ENCODE results near the gene RNF212.

Gene RNF212

DNA sequence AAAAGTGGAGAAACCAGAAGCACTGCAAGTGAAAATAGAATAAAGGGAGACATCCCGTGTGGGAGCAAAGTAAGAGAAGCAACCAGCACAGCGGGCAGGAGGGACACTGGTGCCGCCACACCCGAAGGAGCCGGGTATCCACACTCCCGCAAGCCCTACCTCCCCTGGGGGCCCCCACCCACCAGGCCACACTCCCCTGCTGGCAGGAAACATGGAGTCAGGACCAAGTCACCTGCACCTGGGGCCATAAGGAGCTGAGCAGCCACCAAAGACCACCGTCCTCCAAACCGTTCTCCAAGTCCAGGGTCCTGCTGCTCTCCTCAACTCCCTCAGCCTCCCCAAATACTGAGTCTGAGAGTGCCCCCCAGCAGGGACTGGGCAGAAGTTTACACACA is 71.4 kb downstream of the RNF212 start:
- H3K4me3 ChIP-seq (ENCODE audit: low read length in 2 of 2): peak overlapping the region; percentile 40 to 43
- peaks cover 28 to 44% of the 10 kb centered on the region in 2 donors for H3K27me3 ChIP-seq (ENCODE audit: control insufficient read depth in 1 of 2, insufficient read depth in 2 of 2, low read length in 2 of 2)
- H3K27ac ChIP-seq (ENCODE audit: low read length): no peak overlapping the region
- H3K9ac ChIP-seq (ENCODE audit: low read length in 2 of 2): no peak overlapping the region
- no peaks in the 10 kb centered on the region for H3K36me3 ChIP-seq (ENCODE audit: control insufficient read depth in 2 of 2, insufficient read depth in 2 of 2, low read length in 2 of 2)
- H3K9me3 ChIP-seq (ENCODE audit: control insufficient read depth in 2 of 2, low read length in 2 of 2): no peaks in the 10 kb centered on the region
- peaks cover 42% of the 10 kb centered on the region for H3K4me1 ChIP-seq (ENCODE audit: control insufficient read depth, insufficient read depth, low read length)

DNA sequence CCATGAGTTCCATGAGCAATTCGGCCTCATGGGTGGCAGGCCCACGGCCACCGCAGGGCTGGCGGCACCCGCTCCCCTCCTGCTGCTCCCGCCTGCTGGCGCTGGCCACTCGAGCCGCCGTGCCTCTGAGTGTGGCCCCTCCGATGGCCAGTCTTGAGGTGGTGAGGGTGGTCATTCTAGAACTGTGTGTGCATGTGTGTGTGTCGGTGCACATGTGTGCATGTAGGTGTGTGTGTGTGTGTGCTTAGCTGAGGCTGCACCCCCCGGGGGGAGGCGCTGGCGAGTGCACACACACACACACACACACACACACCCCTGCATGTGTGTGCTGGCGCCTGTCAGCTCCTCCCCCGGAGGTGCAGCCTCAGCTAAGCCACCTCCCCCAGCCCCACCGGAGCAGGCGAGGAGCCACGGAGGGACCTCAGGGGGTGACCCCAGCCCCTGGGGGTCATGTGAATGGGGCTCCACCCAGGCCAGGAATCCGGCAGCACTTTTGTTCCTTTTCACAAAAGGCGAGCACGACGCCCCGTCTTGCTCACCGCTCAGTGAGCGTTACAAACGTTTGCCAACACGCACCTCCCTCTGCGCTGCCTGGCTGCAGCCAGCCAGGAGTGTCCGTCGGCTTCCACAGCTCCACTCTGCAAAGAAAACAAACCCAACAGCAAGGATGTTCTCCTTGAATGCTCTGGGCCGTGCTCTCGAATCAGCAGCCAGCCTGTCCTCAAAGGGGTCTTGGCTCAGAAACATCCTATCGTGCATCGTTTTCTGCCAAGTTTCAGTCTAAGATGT is 72.0 kb downstream of the RNF212 start:
- no peaks in the 10 kb centered on the region for H3K9me3 ChIP-seq (ENCODE audit: control insufficient read depth in 2 of 2, low read length in 2 of 2)
- peak overlapping the region; percentile 40 to 43 for H3K4me3 ChIP-seq (ENCODE audit: low read length in 2 of 2)
- H3K4me1 ChIP-seq (ENCODE audit: control insufficient read depth, insufficient read depth, low read length): peaks cover 39% of the 10 kb centered on the region
- H3K36me3 ChIP-seq (ENCODE audit: control insufficient read depth in 2 of 2, insufficient read depth in 2 of 2, low read length in 2 of 2): no peaks in the 10 kb centered on the region
- H3K27me3 ChIP-seq (ENCODE audit: control insufficient read depth in 1 of 2, insufficient read depth in 2 of 2, low read length in 2 of 2): peaks cover 28 to 44% of the 10 kb centered on the region in 2 donors
- no peak overlapping the region for H3K9ac ChIP-seq (ENCODE audit: low read length in 2 of 2)
- no peak overlapping the region for H3K27ac ChIP-seq (ENCODE audit: low read length)

DNA sequence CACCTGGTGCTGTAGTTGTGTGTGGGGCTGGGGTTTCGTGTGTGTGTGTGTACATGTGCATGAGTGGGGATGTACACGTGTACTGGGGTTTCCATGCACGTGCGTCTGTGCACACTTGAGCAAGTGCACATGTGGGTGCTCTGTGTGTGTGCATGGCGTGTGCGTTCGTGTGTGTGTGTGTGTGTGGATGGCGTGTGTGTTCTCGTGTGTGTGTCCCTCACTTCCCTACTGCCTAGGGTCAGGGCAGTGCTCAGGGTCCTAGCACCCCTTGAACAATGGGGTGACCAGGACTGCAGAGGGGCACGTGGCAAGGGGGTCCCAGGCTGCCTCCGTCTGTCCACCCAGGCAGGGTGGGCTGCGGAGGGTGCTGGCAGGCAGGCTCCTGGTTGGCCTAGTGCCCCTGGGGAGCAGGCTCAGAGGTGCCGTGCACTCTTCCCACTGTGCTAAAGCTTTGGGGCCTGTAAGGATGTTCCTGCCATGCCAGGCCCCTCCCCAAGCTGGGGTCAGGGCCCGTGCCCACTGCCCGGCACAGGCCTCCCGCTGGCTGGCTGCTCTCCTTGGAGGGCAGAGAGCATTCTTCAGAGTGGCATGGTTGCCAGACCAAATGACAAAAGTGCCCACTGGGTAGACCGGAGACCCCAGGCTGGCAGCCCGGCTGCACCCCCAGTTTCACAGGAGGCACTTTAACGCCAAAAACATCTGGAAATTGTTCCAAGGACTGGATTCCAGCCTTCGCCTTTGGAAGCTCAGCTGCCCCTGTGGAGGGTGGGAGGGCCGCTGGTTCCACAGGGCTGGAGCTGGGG is 72.8 kb downstream of the RNF212 start:
- H3K27me3 ChIP-seq (ENCODE audit: control insufficient read depth in 1 of 2, insufficient read depth in 2 of 2, low read length in 2 of 2): peaks cover 28 to 42% of the 10 kb centered on the region in 2 donors
- H3K4me3 ChIP-seq (ENCODE audit: low read length in 2 of 2): no peak overlapping the region
- no peak overlapping the region for H3K9ac ChIP-seq (ENCODE audit: low read length in 2 of 2)
- H3K9me3 ChIP-seq (ENCODE audit: control insufficient read depth in 2 of 2, low read length in 2 of 2): no peaks in the 10 kb centered on the region
- H3K36me3 ChIP-seq (ENCODE audit: control insufficient read depth in 2 of 2, insufficient read depth in 2 of 2, low read length in 2 of 2): no peaks in the 10 kb centered on the region
- H3K4me1 ChIP-seq (ENCODE audit: control insufficient read depth, insufficient read depth, low read length): peaks cover 39% of the 10 kb centered on the region
- no peak overlapping the region for H3K27ac ChIP-seq (ENCODE audit: low read length)

DNA sequence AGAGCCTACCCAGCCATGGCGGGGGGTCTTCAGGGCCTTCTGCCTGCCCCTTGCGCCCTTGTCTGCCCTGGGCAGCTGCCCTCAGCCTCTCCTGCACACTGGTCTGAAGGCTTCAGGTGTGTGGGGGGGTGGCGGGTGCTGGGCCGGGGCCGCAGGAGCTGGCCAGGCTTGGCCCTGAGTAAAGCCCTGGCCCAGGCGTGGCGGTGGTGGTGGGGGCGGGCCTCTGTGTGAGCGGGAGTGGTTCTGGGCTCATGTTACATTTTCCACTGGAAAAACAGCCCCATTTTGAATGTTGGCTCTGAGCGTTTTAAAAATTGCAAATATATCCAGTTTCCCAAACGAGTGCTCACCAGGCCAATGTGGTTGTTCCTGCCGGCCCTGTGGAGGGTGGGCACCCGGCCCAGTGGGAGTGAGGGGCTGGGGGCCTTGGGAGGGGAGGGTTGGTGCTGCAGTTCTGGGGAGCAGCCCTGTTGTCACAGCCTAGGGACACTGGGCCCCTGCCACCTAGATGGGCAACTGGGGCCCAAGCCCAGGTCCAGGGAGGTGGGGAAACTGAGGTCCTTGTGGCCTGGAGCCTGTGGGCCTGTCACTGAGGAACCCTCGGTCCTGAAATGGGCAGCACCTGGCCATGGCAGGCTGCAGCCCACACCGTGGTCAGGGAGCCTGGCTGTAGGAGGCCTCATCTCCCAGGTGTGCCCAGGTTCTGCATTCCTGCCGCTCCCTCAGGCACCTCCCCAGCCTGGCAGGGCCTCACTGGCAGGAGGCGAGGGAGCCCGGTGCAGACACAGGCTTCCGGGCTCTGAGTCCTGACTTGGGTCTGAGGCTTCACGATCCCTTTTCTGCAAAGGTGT is 73.6 kb downstream of the RNF212 start:
- Histone ChIP-seq H3K36me3 (ENCODE audit: control insufficient read depth in 2 of 2, insufficient read depth in 2 of 2, low read length in 2 of 2) (no peaks in the 10 kb centered on the region), H3K4me1 (ENCODE audit: control insufficient read depth, insufficient read depth, low read length) (peaks cover 39% of the 10 kb centered on the region), H3K4me3 (ENCODE audit: low read length in 2 of 2) (no peak overlapping the region), H3K27ac (ENCODE audit: low read length) (no peak overlapping the region), H3K9me3 (ENCODE audit: control insufficient read depth in 2 of 2, low read length in 2 of 2) (no peaks in the 10 kb centered on the region), H3K27me3 (ENCODE audit: control insufficient read depth in 1 of 2, insufficient read depth in 2 of 2, low read length in 2 of 2) (peaks cover 20 to 34% of the 10 kb centered on the region in 2 donors), H3K9ac (ENCODE audit: low read length in 2 of 2) (no peak overlapping the region)

DNA sequence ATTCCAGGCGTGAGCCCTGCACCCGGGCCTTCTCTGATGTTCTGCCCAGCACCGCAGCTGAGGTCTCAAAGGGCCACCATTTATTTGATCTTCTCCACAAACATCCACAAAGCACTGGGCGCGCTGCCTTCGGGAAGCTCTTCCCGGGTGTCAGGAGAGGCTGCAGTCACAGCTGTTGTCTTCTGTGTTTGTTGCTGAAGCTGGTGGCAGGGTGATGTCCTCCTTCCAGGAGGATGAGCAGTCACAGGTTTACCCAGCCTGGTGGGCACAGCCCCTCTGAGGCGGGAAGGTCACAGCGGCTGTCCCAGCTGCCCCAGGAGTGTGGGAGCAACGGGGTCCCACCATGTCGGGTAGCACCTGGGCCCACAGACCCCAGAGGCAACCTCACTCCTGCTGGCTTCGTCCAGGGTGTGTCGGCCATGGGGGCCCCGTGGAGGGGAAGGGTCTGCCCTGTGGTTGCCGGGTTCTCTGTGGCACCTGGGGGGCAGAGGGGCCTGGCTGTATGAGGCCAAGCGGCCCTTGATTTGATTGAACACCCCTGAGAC is 74.3 kb downstream of the RNF212 start:
- Histone ChIP-seq H3K9me3 (ENCODE audit: control insufficient read depth in 2 of 2, low read length in 2 of 2) (no peaks in the 10 kb centered on the region), H3K27me3 (ENCODE audit: control insufficient read depth in 1 of 2, insufficient read depth in 2 of 2, low read length in 2 of 2) (peaks cover 13 to 27% of the 10 kb centered on the region in 2 donors), H3K4me3 (ENCODE audit: low read length in 2 of 2) (no peak overlapping the region), H3K4me1 (ENCODE audit: control insufficient read depth, insufficient read depth, low read length) (peaks cover 37% of the 10 kb centered on the region), H3K36me3 (ENCODE audit: control insufficient read depth in 2 of 2, insufficient read depth in 2 of 2, low read length in 2 of 2) (no peaks in the 10 kb centered on the region), H3K27ac (ENCODE audit: low read length) (no peak overlapping the region), H3K9ac (ENCODE audit: low read length in 2 of 2) (no peak overlapping the region)

DNA sequence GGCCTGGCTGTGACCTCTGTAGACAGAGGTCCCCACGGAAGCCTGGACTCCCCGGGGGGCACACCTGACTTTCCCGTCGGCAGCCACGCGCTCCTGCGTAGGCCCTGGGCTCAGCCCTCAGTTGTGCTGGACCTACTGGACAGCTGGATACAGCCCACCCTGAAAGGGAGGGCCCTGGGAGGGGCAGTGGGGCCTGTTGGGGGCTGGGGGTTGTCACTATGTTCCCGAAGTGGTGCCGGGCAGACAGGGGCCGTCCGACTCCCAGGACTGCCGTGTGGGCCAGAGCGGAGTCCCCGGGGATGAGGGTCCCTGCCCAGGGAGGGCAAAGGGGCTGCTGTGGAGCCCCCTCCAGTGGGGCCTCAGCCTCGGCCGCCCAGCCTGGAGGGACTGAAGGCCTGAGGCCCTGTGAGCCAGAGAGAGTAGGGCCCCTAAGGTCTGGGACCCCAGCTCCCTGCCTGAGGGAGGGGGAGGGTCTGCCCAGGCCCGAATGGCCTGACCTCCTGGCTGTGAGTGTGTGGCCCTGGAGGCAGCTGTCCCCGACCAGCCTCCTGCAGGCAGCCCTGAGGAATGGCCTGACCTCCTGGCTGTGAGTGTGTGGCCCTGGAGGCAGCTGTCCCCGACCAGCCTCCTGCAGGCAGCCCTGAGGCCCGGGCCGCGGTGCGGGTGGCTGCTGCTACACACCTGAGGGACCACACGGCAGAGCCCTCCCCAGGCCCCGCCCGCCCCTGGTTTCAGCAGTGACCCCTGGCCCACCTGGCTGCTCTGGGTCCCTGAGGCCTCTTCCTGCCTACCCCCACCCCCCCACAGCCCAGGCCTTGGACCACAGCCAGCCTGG is 76.2 kb downstream of the RNF212 start:
- no peak overlapping the region for H3K9ac ChIP-seq (ENCODE audit: low read length in 2 of 2)
- H3K27ac ChIP-seq (ENCODE audit: low read length): no peak overlapping the region
- H3K9me3 ChIP-seq (ENCODE audit: control insufficient read depth in 2 of 2, low read length in 2 of 2): no peaks in the 10 kb centered on the region
- peaks cover 12 to 17% of the 10 kb centered on the region in 2 donors for H3K27me3 ChIP-seq (ENCODE audit: control insufficient read depth in 1 of 2, insufficient read depth in 2 of 2, low read length in 2 of 2)
- H3K4me1 ChIP-seq (ENCODE audit: control insufficient read depth, insufficient read depth, low read length): peaks cover 29% of the 10 kb centered on the region
- H3K36me3 ChIP-seq (ENCODE audit: control insufficient read depth in 2 of 2, insufficient read depth in 2 of 2, low read length in 2 of 2): no peaks in the 10 kb centered on the region
- no peak overlapping the region for H3K4me3 ChIP-seq (ENCODE audit: low read length in 2 of 2)

DNA sequence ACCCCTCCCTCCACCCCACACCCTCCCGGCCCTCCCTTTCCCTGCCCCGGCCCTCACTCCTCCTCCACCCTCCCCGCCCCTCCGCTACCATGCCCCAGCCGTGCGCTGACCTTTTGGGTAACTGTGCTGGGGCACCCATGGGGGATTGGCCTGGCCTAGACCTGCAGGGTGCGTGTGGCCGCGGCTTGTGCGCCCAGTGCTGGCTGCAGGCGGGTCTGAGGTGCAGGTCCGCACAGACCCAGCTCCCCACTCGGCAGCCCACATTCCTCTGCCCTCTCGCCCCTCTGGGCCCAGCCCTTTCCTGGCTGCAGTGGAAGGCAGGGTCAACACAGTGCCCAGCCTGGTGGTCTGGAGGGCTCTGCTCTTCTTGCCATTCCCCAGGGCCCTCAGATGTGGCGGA is 77.3 kb downstream of the RNF212 start:
- no peak overlapping the region for H3K9ac ChIP-seq (ENCODE audit: low read length in 2 of 2)
- no peak overlapping the region for H3K27ac ChIP-seq (ENCODE audit: low read length)
- peaks cover 8 to 11% of the 10 kb centered on the region in 2 donors for H3K27me3 ChIP-seq (ENCODE audit: control insufficient read depth in 1 of 2, insufficient read depth in 2 of 2, low read length in 2 of 2)
- no peak overlapping the region for H3K4me3 ChIP-seq (ENCODE audit: low read length in 2 of 2)
- no peaks in the 10 kb centered on the region for H3K36me3 ChIP-seq (ENCODE audit: control insufficient read depth in 2 of 2, insufficient read depth in 2 of 2, low read length in 2 of 2)
- peaks cover 19% of the 10 kb centered on the region for H3K4me1 ChIP-seq (ENCODE audit: control insufficient read depth, insufficient read depth, low read length)
- no peaks in the 10 kb centered on the region for H3K9me3 ChIP-seq (ENCODE audit: control insufficient read depth in 2 of 2, low read length in 2 of 2)

DNA sequence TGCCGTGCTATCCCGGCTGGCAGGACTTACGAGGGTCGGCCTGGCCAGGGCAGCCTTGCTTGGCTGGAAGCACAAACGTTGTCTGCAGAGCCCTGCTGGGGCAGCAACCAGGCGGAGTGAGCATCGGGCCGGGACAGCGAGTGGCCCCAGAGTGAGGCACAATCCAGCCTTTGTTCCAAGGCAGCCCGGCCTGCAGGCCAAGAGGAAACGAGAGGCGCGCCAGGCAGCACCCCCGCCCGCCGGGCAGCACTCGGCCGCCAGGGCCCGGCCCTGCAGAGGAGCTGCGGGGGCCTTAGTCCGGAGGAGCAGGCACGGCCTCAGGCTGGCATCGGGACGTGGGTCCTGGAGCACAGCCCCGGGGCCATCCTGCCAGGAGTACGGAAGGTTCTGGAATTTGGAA is 77.9 kb downstream of the RNF212 start:
- Histone ChIP-seq H3K9ac (ENCODE audit: low read length in 2 of 2) (no peak overlapping the region), H3K27me3 (ENCODE audit: control insufficient read depth in 1 of 2, insufficient read depth in 2 of 2, low read length in 2 of 2) (peaks cover 6 to 13% of the 10 kb centered on the region in 2 donors), H3K4me1 (ENCODE audit: control insufficient read depth, insufficient read depth, low read length) (peaks cover 14% of the 10 kb centered on the region)

DNA sequence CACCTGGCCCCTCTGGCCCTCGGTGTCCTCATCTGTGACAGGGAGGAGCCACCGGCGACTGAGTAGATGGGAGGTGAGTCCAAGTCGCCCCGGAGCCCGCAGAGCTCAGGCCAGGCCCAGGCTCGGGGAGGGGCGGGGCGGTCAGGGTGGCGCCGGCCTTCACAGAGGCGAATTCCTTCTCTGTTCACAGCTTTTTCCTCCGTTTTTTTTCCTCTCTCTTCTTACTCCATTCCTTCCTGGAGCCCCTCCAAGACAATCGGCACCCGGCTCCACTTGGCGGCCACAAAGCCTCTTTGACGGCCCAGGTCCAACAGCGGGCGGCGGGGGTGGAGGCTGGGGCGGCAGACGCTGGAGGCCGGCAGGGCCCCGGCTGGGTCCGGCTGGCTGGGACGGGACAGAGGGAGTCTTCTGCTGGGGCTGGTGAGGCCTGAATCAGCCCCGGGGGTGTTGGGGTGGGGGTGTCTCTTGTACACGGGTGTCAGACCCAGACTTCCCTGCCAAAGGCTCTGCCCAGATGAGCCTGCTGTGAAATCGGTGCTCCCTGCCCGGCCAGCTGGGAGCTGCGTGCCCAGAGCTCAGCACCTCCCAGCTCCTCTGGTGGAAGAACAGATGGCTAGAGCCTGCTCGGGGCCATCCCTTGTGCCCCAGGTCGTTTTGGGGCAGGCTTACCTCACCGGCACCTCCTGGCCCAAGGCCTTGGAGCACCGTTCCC is 79.4 kb downstream of the RNF212 start:
- H3K9me3 ChIP-seq (ENCODE audit: control insufficient read depth in 2 of 2, low read length in 2 of 2): no peaks in the 10 kb centered on the region
- no peak overlapping the region for H3K27ac ChIP-seq (ENCODE audit: low read length)
- H3K36me3 ChIP-seq (ENCODE audit: control insufficient read depth in 2 of 2, insufficient read depth in 2 of 2, low read length in 2 of 2): no peaks in the 10 kb centered on the region
- H3K4me3 ChIP-seq (ENCODE audit: low read length in 2 of 2): peak overlapping the region in 1 of 2 donors; percentile 35
- H3K9ac ChIP-seq (ENCODE audit: low read length in 2 of 2): no peak overlapping the region
- H3K27me3 ChIP-seq (ENCODE audit: control insufficient read depth in 1 of 2, insufficient read depth in 2 of 2, low read length in 2 of 2): peaks cover 9 to 20% of the 10 kb centered on the region in 2 donors
- H3K4me1 ChIP-seq (ENCODE audit: control insufficient read depth, insufficient read depth, low read length): peaks cover 3% of the 10 kb centered on the region

More for the DNA sequence above, 77.9 kb downstream of the RNF212 start:
- Histone ChIP-seq H3K9me3 (ENCODE audit: control insufficient read depth in 2 of 2, low read length in 2 of 2) (no peaks in the 10 kb centered on the region), H3K36me3 (ENCODE audit: control insufficient read depth in 2 of 2, insufficient read depth in 2 of 2, low read length in 2 of 2) (no peaks in the 10 kb centered on the region), H3K27ac (ENCODE audit: low read length) (no peak overlapping the region), H3K4me3 (ENCODE audit: low read length in 2 of 2) (no peak overlapping the region)

Measured in stomach smooth muscle (tissue), 2 donors.